HEK293T (cell line): Measurements from ENCODE around the gene GBP4.

ENCODE experiments used
- BHLHE40 ChIP-seq: fragments of 450-650 bp; IDR thresholded peaks from 2 replicates; pipeline ENCODE4 v1.6.1; 2016; ENCODE audit warnings: mild to moderate bottlenecking, moderate library complexity, borderline replicate concordance
- FOXM1 ChIP-seq: fragments of 450-650 bp; IDR thresholded peaks from 2 replicates; pipeline ENCODE4 v1.6.1; 2017; ENCODE audit warnings: mild to moderate bottlenecking, borderline replicate concordance
- L3MBTL2 ChIP-seq: fragments of 450-650 bp; conservative IDR thresholded peaks from 2 replicates; pipeline ENCODE4 v1.6.1; 2016; ENCODE audit warnings: mild to moderate bottlenecking
- PKNOX1 ChIP-seq: fragments of 450-650 bp; IDR thresholded peaks from 2 replicates; pipeline ENCODE4 v1.6.1; 2016

GRCh38 chr1:89151047-89151446 lies 47.7 kb downstream of the GBP4 start:
- no peak for TF ChIP-seq BHLHE40
- TF ChIP-seq FOXM1 = no peak
- no peak for TF ChIP-seq L3MBTL2
- no peak for TF ChIP-seq PKNOX1
